ENCODE results near the gene MYL12B.
"Not testable (repeated sequence)": the region's sequence is repeated elsewhere in the genome, so short reads cannot be mapped to it uniquely, and the experiment has no call there.

The MYL12B gene

GRCh38 chr18:3261373-3262233, at the start of gene MYL12B:
TSS of gene MYL12B (plus strand) at chr18:3262133. CDS start at chr18:3272899, 10,766 bp downstream.
- peak; percentile 85 for DNase-seq

GRCh38 chr18:3212657-3213056, 49.3 kb upstream of the MYL12B start:
- no peak for DNase-seq

GRCh38 chr18:3213300-3214059, 48.5 kb upstream of the MYL12B start:
- DNase-seq: no peak

GRCh38 chr18:3214855-3215637, 46.9 kb upstream of the MYL12B start:
- no peak for DNase-seq

GRCh38 chr18:3216987-3217386, 44.9 kb upstream of the MYL12B start:
- DNase-seq: no peak

GRCh38 chr18:3217948-3218647, 43.8 kb upstream of the MYL12B start:
- DNase-seq: peak; percentile 80

GRCh38 chr18:3218819-3219218, 43.1 kb upstream of the MYL12B start:
- peak; percentile 47 for DNase-seq

- no peak for DNase-seq
Observed at GRCh38 chr18:3219241-3219630, 42.7 kb upstream of the MYL12B start.

GRCh38 chr18:3219631-3220335, 42.1 kb upstream of the MYL12B start, which contains the start of gene MYOM1:
TSS of gene MYOM1 (minus strand) at chr18:3219968. CDS start at chr18:3215223, 4,745 bp downstream.
- no peak for DNase-seq

- not testable (repeated sequence) for DNase-seq
Observed at GRCh38 chr18:3220868-3221267, 41.1 kb upstream of the MYL12B start.

GRCh38 chr18:3221496-3221895, 40.4 kb upstream of the MYL12B start:
- no peak for DNase-seq

- peak; percentile 46 for DNase-seq
Observed at GRCh38 chr18:3223356-3223755, 38.6 kb upstream of the MYL12B start.

- no peak for DNase-seq
Observed at GRCh38 chr18:3224223-3224622, 37.7 kb upstream of the MYL12B start.

- DNase-seq: no peak
Observed at GRCh38 chr18:3225588-3225987, 36.3 kb upstream of the MYL12B start.

- no peak for DNase-seq
Observed at GRCh38 chr18:3226048-3226447, 35.9 kb upstream of the MYL12B start.

GRCh38 chr18:3230401-3231334, 31.3 kb upstream of the MYL12B start:
- no peak for DNase-seq

- no peak for DNase-seq
Observed at GRCh38 chr18:3233004-3233403, 28.9 kb upstream of the MYL12B start.

- peak; percentile 25 for DNase-seq
Observed at GRCh38 chr18:3233433-3234168, 28.3 kb upstream of the MYL12B start.

- DNase-seq: peak; percentile 7
Observed at GRCh38 chr18:3234457-3234856, 27.5 kb upstream of the MYL12B start.

GRCh38 chr18:3235846-3236245, 26.1 kb upstream of the MYL12B start:
- no peak for DNase-seq
